ENCODE results near the gene RGL1. TPM values are rescaled to one million over a fixed set of nuclear protein-coding genes. Genes with fewer than 3 reads are reported as not detected.

RGL1 gene
- total RNA-seq, 1 donor from 2014 or later: 34.0 TPM

- TF ChIP-seq, protein P1, sequence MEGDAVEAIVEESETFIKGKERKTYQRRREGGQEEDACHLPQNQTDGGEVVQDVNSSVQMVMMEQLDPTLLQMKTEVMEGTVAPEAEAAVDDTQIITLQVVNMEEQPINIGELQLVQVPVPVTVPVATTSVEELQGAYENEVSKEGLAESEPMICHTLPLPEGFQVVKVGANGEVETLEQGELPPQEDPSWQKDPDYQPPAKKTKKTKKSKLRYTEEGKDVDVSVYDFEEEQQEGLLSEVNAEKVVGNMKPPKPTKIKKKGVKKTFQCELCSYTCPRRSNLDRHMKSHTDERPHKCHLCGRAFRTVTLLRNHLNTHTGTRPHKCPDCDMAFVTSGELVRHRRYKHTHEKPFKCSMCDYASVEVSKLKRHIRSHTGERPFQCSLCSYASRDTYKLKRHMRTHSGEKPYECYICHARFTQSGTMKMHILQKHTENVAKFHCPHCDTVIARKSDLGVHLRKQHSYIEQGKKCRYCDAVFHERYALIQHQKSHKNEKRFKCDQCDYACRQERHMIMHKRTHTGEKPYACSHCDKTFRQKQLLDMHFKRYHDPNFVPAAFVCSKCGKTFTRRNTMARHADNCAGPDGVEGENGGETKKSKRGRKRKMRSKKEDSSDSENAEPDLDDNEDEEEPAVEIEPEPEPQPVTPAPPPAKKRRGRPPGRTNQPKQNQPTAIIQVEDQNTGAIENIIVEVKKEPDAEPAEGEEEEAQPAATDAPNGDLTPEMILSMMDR (IDR thresholded peaks at IDR 0.05; ENCODE audit: unreplicated experiment): no peak
- Mint-ChIP-seq H3K27me3 (ENCODE audit: low read depth) (no peaks in the 10 kb centered on the region), H3K4me3 (peak overlapping the region; percentile 100), H3K27ac (peak overlapping the region; percentile 88), H3K9me3 (peaks cover 9% of the 10 kb centered on the region), H3K4me1 (peaks cover 53% of the 10 kb centered on the region), H3K36me3 (peaks cover 16% of the 10 kb centered on the region)
- DNase-seq (ENCODE audit: low spot score in 2 of 2, unreplicated experiment in 2 of 2): no peak
These were observed 1.2 kb downstream of the RGL1 start for GRCh38 chr1:183806125-183806524.

DNA sequence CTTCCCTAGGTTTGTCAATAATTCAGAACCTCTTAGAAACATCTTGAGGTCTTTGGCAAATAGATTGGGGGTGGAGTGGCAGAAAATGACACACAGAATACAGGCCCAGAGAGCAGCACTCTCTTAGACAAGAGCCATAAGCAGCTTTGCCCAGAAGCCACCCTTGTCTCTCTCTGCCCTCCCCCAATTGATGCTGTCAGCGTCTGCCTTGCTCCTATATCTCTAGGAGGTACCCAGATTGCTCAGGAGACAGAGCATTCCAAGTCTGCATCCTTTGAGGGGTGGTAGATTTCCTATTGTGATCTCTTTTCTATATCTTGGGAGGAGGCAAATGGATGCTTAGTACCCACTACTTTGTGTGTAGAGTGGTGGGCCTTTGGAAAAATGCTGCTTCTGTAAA is 1.8 kb downstream of the RGL1 start:
- no peaks in the 10 kb centered on the region for H3K27me3 Mint-ChIP-seq (ENCODE audit: low read depth)
- TF ChIP-seq, protein P1 (IDR thresholded peaks at IDR 0.05; ENCODE audit: unreplicated experiment): no peak
- DNase-seq (ENCODE audit: low spot score in 2 of 2, unreplicated experiment in 2 of 2): no peak
- peak overlapping the region; percentile 62 for H3K27ac Mint-ChIP-seq
- H3K4me1 Mint-ChIP-seq: peaks cover 56% of the 10 kb centered on the region
- peaks cover 5% of the 10 kb centered on the region for H3K9me3 Mint-ChIP-seq
- H3K4me3 Mint-ChIP-seq: peak overlapping the region; percentile 100
- peaks cover 13% of the 10 kb centered on the region for H3K36me3 Mint-ChIP-seq

DNA sequence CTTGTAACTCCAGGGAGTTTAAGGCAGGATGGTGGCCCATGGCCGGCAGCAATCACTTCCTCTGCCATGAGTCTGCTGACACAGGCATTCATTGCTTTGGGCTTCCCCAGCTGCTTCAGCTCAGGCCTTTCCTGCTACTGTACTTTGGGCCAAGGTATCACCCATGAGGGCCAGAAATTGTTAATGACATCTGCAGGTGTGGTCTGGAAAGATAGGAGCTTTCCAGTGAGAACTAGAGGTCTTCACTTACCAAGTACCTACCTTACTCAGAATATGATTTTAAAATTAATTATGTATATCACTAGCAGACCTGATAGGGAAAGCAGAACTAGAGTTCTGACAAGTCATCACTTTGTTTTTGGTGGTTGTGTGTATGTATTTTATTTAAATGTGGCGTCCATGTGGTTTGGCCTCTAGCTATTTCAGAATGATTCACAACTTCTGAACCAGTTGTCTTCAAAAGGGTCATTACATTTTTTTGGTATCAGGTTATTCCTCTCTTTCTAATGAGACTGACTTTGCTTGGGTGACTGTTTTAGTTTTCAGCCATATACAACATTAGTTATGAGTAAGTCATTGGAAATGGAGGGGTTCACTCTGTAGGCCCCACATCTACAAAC is 2.7 kb downstream of the RGL1 start:
- TF ChIP-seq, protein P1 (IDR thresholded peaks at IDR 0.05; ENCODE audit: unreplicated experiment): no peak
- H3K9me3 Mint-ChIP-seq: no peaks in the 10 kb centered on the region
- no peak for DNase-seq (ENCODE audit: low spot score in 2 of 2, unreplicated experiment in 2 of 2)
- peaks cover 65% of the 10 kb centered on the region for H3K4me1 Mint-ChIP-seq
- H3K36me3 Mint-ChIP-seq: peaks cover 10% of the 10 kb centered on the region
- no peaks in the 10 kb centered on the region for H3K27me3 Mint-ChIP-seq (ENCODE audit: low read depth)
- peak overlapping the region; percentile 100 for H3K4me3 Mint-ChIP-seq
- peak overlapping the region; percentile 60 for H3K27ac Mint-ChIP-seq

DNA sequence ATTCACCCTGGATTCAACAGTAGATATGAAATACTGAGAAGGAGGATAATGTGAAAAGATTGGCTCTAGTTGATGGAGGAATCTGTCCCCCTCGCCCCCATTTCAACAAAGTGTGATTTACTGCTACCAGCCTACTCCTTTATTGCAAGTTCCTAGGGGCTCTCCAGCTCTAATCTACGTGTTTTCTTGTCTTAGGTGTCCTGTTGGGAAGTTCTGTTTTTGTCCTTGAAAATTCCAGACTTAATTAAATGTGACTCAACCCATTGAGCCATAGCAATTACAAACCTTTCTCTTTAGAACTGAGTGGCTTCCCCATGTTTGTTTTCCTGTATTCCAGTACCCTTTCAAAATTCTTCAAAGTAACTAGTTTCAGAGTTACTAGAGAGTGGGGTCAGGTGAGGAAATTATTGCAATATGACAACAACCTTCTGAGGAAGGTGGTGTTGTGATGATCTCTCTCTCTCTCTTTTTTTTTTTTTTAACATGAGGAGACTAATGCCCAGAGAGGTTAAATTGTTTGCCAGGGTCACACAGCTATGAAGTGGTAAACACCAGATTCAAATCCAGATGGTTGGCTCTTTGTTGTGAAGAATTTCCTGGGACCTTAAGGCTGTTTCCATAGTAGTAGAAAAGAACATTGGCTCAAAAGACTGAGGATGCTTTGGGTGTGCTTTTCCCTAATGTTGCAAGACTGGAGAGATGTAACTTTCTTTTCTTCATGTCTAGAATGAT is 3.5 kb downstream of the RGL1 start:
- H3K36me3 Mint-ChIP-seq: peaks cover 10% of the 10 kb centered on the region
- peak overlapping the region; percentile 60 for H3K27ac Mint-ChIP-seq
- no peak for DNase-seq (ENCODE audit: low spot score in 2 of 2, unreplicated experiment in 2 of 2)
- TF ChIP-seq, protein P1 (IDR thresholded peaks at IDR 0.05; ENCODE audit: unreplicated experiment): no peak
- peaks cover 73% of the 10 kb centered on the region for H3K4me1 Mint-ChIP-seq
- no peaks in the 10 kb centered on the region for H3K9me3 Mint-ChIP-seq
- H3K27me3 Mint-ChIP-seq (ENCODE audit: low read depth): no peaks in the 10 kb centered on the region
- H3K4me3 Mint-ChIP-seq: peak overlapping the region; percentile 48

DNA sequence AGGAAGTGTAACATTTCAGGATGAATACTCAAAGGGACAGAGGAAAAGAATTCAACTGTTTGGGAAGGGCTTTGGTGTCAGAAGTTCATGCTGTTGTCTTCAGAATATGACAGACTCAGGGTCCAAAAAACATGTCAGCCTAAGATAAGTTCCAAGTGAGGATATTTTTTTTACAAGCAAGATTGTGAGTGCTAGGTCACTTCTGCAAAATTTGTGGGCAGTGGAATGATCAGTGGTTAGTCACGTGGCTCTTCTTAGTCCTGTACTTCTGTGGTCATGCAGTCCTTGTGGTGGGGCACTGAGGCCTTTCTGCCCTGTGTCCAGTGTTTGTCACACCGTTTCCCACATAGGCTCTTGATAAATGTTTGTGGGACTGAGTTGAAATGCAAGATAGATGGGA is 5.2 kb downstream of the RGL1 start:
- TF ChIP-seq, protein P1 (IDR thresholded peaks at IDR 0.05; ENCODE audit: unreplicated experiment): no peak
- peaks cover 74% of the 10 kb centered on the region for H3K4me1 Mint-ChIP-seq
- H3K4me3 Mint-ChIP-seq: peak overlapping the region; percentile 18
- peak overlapping the region; percentile 81 for H3K27ac Mint-ChIP-seq
- no peaks in the 10 kb centered on the region for H3K27me3 Mint-ChIP-seq (ENCODE audit: low read depth)
- no peaks in the 10 kb centered on the region for H3K9me3 Mint-ChIP-seq
- no peak for DNase-seq (ENCODE audit: low spot score in 2 of 2, unreplicated experiment in 2 of 2)
- peaks cover 10% of the 10 kb centered on the region for H3K36me3 Mint-ChIP-seq
